NB4 (cell line): ENCODE results near the gene BCAR3.

Experiments used
- MAX ChIP-seq: IDR thresholded peaks from 2 replicates; pipeline ENCODE4 v1.6.1; 2011; ENCODE audit warnings: low read depth, low read length
- POLR2A ChIP-seq: IDR thresholded peaks from 2 replicates; pipeline ENCODE4 v1.6.1; 2011; ENCODE audit warnings: mild to moderate bottlenecking; ENCODE audit not compliant: insufficient read length; ENCODE audit errors: extremely low read depth

- no peak for TF ChIP-seq MAX
- TF ChIP-seq POLR2A: no peak
Measured at GRCh38 chr1:93728480-93729131, 47.0 kb upstream of the BCAR3 start.
